ENCODE measurements around the gene TNFRSF12A. TPM values are rescaled to one million over a fixed set of nuclear protein-coding genes. Genes with fewer than 3 reads are reported as not detected.
A peak's percentile ranks its signal among the peaks of the same experiment; 100 is the strongest.

The TNFRSF12A gene
- total and polyA plus RNA-seq, 2 donors = 16.2 to 20.1 TPM

DNA sequence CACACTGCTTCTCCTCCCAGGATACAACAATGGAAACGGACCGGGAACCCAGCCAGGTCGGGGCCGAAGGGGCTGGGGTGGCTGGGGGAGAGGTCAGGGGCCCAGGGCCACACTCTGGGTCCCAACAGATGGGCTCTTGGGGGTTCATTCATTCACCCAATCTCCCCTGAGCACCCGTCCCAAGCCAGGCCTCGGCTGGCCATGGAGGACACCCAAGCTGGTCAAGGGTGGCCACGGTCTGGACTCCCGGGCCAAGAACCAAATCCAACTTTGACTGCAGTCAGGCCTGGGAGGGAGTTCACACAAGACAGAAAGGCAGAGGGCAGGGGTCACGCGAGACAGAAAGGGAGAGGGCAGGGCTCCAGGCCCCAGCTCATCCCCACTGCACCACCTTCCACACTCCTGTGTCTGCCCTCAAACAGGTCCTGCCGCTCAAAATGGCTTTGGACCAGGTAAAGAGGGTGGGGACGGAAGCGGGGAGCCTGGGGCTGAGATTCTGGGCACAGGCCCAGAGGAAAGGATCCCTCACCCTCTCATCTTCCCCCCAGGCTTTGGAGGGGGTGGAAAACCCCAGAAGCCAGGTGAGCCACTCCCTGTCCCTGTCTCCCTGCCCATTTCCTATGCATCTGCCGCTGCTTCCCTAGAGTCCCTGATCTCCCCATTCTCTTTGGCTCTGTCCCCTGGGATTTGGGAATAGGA, 27.6 kb upstream of the TNFRSF12A start:
- Histone ChIP-seq H3K36me3 (ENCODE audit: insufficient read depth) (no peaks in the 10 kb centered on the region), H3K4me1 (ENCODE audit: insufficient read depth) (no peaks in the 10 kb centered on the region), H3K27ac (ENCODE audit: low read depth) (no peak overlapping the region), H3K4me3 (ENCODE audit: low read depth, low read length) (no peak overlapping the region)
- DNase-seq (ENCODE audit: extremely low spot score) = no peak
- 84% methylated on average over 14 of the region's 14 CpGs for WGBS

DNA sequence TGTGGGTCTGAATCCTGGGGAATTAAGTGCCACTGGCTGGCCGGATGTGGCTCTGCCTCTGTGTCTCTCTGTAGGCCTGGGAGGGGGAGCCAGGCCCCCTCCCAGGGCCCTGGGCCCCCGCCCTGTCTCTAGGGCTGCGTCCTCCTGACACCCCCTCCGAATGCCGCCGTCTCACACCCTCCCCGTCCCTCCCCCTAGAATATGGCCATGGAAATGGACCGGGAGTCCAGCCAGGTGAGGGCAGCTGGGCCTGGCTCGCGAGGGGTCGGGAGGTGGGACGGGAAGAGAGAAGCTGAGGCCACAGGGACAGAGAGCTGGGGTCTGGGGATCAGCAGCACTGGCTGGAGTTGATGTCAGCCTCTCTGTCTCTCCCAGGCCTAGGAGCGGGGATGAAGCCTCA, 23.9 kb upstream of the TNFRSF12A start:
- WGBS = 69% methylated on average over 13 of the region's 13 CpGs
- H3K4me1 ChIP-seq (ENCODE audit: insufficient read depth) = no peaks in the 10 kb centered on the region
- H3K27ac ChIP-seq (ENCODE audit: low read depth) = no peak overlapping the region
- H3K36me3 ChIP-seq (ENCODE audit: insufficient read depth) = no peaks in the 10 kb centered on the region
- no peak for DNase-seq (ENCODE audit: extremely low spot score)
- H3K4me3 ChIP-seq (ENCODE audit: low read depth, low read length) = no peak overlapping the region

DNA sequence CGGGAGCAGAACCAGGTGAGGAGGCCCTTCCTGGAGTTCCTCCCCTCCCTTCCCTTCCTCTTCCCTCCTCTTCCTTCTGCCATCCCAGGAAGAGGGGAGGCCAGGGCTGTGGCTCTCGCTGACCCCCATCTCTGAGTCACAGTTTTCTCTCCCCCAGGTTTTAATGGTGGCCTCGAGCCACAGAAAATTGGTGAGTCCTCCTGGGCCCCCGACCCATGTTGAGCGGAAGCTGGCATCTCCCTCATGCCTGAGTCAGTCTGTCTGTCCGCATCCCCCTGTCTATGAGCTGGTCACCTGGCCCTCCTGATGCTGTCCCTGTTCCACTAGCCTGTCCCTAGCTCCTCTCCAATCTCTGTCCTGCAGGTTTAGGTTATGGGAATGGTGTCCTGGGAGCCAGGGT, 20.2 kb upstream of the TNFRSF12A start:
- no peaks in the 10 kb centered on the region for H3K4me1 ChIP-seq (ENCODE audit: insufficient read depth)
- H3K4me3 ChIP-seq (ENCODE audit: low read depth, low read length) = no peak overlapping the region
- no peaks in the 10 kb centered on the region for H3K36me3 ChIP-seq (ENCODE audit: insufficient read depth)
- WGBS = 79% methylated on average over 6 of the region's 6 CpGs
- no peak for DNase-seq (ENCODE audit: extremely low spot score)
- H3K27ac ChIP-seq (ENCODE audit: low read depth) = no peak overlapping the region

DNA sequence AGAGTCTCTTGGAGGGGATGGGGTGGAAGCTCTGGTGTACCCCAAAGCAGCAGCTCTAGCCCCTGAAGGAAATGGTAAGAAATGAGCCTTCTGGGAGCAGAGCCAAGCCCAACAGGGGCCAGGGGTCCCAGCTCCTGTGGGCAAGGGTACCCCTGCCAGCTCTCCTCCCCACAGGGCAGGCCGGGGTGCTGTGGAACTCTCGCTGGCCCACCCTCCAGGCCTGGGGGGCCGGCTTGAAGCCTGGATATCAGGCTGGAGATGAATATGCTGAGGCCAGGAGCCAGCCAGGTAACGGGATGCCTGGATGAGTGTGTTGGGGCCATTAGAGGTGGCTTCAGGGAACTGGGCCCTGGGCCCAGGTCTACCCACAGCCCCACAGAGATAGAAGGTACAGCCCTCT, 19.6 kb upstream of the TNFRSF12A start:
- no peak for DNase-seq (ENCODE audit: extremely low spot score)
- no peak overlapping the region for H3K27ac ChIP-seq (ENCODE audit: low read depth)
- no peaks in the 10 kb centered on the region for H3K36me3 ChIP-seq (ENCODE audit: insufficient read depth)
- 80% methylated on average over 4 of the region's 4 CpGs for WGBS
- H3K4me1 ChIP-seq (ENCODE audit: insufficient read depth) = no peaks in the 10 kb centered on the region
- no peak overlapping the region for H3K4me3 ChIP-seq (ENCODE audit: low read depth, low read length)

DNA sequence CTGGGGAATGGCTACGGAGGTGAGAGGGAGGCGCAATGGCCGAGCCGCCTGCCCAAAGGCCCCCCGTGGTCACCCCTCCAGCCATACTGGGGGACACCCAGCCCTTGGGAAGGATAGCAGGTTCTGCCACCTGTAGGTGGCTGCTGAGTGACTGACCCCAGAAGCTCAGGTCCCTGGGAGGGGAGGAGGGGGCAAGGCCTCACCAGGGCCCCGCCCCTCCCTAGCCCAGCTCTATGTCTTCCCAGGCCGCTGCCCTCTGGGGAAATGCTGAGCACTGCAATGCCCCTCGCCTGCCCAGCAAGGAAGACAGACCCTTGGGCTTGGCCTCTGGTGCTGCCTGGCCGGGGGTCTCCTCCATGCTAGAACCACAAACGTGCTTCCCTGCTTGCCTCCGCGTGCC, 18.9 kb upstream of the TNFRSF12A start:
- 67% methylated on average over 12 of the region's 12 CpGs for WGBS
- H3K36me3 ChIP-seq (ENCODE audit: insufficient read depth) = no peaks in the 10 kb centered on the region

DNA sequence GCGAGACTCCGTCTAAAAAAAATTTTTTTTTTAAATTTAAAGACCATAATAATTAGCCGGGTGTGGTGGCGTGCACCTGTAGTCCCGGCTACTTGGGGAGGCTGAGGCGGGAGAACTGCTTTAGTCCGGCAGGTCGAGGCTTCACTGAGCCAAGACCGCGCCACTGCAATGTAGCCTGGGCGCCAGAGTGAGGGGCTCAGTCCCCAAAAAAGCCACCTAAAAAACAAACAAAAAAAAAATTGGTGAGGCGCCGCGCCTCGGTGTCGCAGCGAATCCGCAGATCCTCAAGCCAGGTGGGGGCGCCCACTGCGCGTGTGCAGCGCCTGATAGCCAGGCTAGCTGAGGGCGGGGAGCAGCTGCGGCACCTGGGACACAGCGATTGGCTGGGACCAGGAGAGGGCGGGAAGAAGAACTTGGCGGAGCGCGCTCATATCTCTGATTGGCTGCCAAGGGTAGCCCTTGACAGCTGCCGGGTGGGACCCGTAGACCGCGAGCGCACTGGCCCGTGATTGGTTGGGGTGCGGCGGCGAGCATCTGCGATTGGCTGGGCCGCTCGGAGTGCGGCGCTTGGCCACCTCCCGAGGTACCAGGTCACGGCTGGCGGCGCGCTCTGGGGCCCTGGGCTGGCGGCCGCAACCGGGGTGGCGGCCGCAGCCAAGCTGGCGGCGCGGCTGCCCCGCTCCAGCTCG, 16.4 kb upstream of the TNFRSF12A start:
- 7% methylated on average over 58 of the region's 58 CpGs for WGBS
- H3K27ac ChIP-seq (ENCODE audit: low read depth) = no peak overlapping the region

More for the DNA sequence above, 18.9 kb upstream of the TNFRSF12A start:
- Histone ChIP-seq H3K4me3 (ENCODE audit: low read depth, low read length) (no peak overlapping the region), H3K4me1 (ENCODE audit: insufficient read depth) (no peaks in the 10 kb centered on the region), H3K27ac (ENCODE audit: low read depth) (no peak overlapping the region)
- no peak for DNase-seq (ENCODE audit: extremely low spot score)

DNA sequence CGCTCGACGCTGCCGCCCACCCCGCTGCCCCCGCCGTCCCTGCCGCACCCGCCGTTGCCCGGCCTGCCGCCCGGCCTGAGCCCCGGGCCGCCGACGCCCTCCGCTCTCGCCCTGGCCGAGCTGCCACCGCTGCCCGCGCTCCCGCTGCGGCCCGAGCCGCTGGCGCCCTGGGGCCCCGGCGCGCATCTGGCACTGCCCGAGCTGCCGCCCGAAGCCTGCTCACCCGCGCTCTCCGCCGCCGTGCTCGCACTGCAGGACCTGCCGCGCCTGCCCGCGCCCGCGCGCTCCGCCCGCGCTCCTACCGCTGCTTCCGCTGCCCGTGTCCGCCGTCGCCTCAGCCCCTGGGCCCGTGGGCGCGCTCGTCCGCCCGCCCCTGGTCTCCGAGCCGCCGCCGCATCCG, 15.8 kb upstream of the TNFRSF12A start:
- Histone ChIP-seq H3K36me3 (ENCODE audit: insufficient read depth) (no peaks in the 10 kb centered on the region), H3K4me3 (ENCODE audit: low read depth, low read length) (peak overlapping the region; percentile 38), H3K27ac (ENCODE audit: low read depth) (no peak overlapping the region), H3K4me1 (ENCODE audit: insufficient read depth) (peaks cover 2% of the 10 kb centered on the region)
- no peak for DNase-seq (ENCODE audit: extremely low spot score)
- under 1% methylated on average over 60 of the region's 67 CpGs for WGBS

More for the DNA sequence above, 16.4 kb upstream of the TNFRSF12A start:
- Histone ChIP-seq H3K36me3 (ENCODE audit: insufficient read depth) (no peaks in the 10 kb centered on the region), H3K4me3 (ENCODE audit: low read depth, low read length) (peak overlapping the region; percentile 38), H3K4me1 (ENCODE audit: insufficient read depth) (peaks cover 1% of the 10 kb centered on the region)
- peak; percentile 94 for DNase-seq (ENCODE audit: extremely low spot score)

DNA sequence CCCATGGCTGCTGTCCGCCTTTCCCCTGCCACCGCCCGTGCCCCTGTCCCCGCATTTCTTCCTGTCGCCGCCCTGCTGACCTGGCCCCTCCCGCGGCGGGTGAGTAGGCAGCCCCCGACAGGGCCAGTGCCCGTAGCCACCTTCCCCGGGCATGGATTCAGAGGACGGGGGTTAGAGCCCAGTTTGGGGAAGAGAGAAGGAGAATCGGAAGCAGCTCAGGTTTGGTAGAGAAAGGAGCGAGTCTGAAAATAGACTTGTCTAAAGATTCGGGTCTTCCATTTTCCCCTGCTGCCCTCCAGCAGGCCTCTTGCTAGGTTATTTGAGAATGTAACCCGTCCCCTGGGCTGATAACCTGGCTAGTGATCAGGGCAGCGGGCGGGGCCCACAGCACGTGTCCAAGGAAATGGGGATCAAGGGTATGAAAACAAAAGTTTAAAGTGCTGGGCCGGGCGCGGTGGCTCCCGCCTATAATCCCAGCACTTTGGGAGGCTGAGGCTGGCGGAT, 15.3 kb upstream of the TNFRSF12A start:
- Histone ChIP-seq H3K36me3 (ENCODE audit: insufficient read depth) (no peaks in the 10 kb centered on the region), H3K4me1 (ENCODE audit: insufficient read depth) (peaks cover 2% of the 10 kb centered on the region), H3K4me3 (ENCODE audit: low read depth, low read length) (peak overlapping the region; percentile 38), H3K27ac (ENCODE audit: low read depth) (no peak overlapping the region)
- WGBS = 9% methylated on average over 25 of the region's 25 CpGs
- DNase-seq (ENCODE audit: extremely low spot score) = no peak

DNA sequence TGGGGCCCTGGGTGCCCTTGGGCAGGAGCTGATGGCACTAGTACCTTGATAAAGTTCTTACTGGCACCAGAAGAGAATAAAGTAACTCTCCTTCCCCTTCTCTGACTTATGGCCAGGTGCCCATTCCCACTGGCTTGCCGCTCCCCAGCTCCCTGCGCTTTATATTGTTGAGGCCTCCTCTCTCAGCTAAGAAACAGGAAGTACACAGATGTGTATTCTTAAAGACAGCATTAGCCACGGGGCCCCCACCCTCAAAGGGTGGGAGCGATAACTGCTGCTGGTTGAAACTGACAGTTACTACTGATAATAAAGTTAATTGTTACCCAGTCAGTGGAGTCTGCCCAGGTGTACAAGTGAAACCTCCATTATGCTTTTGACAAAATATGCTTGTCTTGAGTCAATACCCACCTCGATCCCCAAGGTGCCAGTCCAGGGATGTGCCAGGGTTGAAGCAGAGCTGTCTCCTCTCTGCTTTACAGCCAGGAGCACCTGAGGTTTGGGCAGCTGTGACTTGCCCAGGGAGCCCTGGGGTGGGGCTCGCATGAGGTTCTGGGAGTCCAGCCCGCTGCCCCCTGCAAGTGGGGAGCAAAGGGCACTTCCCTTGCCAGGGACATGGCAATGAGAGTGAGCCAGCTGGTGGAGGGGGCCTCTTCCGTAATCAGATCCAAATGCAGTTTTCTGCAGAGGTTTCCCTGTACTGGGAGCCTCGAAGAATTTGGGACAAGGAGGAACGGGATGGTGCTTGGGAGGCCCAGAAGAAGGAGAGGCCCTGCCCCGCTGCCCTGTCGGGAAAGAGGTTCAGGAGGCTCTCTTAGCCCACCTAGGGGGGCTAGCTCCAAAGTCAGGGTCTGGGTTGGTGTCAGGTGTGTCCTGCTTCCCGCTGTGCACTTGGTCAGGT, 12.9 kb upstream of the TNFRSF12A start:
- Histone ChIP-seq H3K36me3 (ENCODE audit: insufficient read depth) (no peaks in the 10 kb centered on the region), H3K4me1 (ENCODE audit: insufficient read depth) (peaks cover 2% of the 10 kb centered on the region), H3K27ac (ENCODE audit: low read depth) (no peak overlapping the region), H3K4me3 (ENCODE audit: low read depth, low read length) (no peak overlapping the region)
- no peak for DNase-seq (ENCODE audit: extremely low spot score)
- 40% methylated on average over 13 of the region's 13 CpGs for WGBS

DNA sequence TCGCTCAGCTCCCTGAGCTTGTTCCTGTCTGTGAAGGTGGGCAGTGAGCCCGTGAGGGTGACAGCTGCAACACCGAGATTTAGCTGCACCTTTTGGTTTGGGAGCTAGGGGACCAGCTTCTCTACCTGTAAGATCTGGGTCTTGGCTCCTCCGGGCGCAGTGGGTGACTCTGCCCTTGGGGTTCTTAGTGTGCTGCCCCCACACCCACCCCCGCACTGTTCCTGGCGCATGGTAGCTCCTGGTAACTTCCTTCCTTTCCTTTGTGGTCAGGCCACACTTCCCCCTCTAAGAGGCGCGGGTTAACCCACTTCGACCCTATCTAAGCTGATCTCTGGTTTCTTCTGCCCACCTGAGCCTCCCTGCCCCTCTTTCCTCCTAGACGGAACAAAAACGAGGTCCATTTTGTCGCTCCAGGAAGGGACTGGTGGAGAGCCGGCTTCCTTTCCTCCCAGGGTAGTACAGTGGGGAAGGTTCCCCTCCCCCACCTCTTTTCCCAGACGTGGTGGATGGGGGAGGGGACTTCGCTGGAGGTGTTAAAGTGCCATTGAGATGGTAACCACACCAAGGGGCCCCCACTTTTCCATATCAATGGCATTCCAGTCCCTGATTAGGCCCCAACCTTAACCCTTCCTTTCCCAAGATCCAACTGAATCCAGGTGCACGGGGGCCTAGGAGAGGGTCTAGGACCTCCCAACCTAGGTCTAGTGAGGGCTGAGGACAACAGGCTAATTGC, 12.0 kb upstream of the TNFRSF12A start:
- Histone ChIP-seq H3K27ac (ENCODE audit: low read depth) (no peak overlapping the region), H3K36me3 (ENCODE audit: insufficient read depth) (no peaks in the 10 kb centered on the region), H3K4me3 (ENCODE audit: low read depth, low read length) (no peak overlapping the region), H3K4me1 (ENCODE audit: insufficient read depth) (peaks cover 2% of the 10 kb centered on the region)
- no peak for DNase-seq (ENCODE audit: extremely low spot score)
- WGBS = 18% methylated on average over 17 of the region's 17 CpGs

DNA sequence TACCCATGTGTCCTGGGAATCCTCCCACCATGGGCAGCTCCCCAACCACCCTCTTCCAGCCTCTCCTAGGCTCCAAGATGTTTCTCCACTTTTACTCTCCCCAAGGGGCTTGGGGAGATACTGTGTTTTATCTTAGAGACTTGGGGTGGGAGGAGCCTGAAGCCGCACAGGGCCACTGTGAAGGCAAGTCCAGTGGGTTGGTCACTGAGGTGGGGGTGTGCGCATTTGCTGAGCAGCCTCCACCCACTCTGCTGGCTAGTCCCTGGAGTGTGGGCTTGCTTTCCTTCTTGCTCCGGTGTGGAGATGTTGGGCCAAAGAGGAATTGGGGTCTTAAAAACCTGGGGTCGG, 11.5 kb upstream of the TNFRSF12A start:
- peaks cover 2% of the 10 kb centered on the region for H3K4me1 ChIP-seq (ENCODE audit: insufficient read depth)
- no peak overlapping the region for H3K4me3 ChIP-seq (ENCODE audit: low read depth, low read length)
- no peak for DNase-seq (ENCODE audit: extremely low spot score)
- WGBS = 35% methylated on average over 4 of the region's 4 CpGs
- no peak overlapping the region for H3K27ac ChIP-seq (ENCODE audit: low read depth)
- no peaks in the 10 kb centered on the region for H3K36me3 ChIP-seq (ENCODE audit: insufficient read depth)

DNA sequence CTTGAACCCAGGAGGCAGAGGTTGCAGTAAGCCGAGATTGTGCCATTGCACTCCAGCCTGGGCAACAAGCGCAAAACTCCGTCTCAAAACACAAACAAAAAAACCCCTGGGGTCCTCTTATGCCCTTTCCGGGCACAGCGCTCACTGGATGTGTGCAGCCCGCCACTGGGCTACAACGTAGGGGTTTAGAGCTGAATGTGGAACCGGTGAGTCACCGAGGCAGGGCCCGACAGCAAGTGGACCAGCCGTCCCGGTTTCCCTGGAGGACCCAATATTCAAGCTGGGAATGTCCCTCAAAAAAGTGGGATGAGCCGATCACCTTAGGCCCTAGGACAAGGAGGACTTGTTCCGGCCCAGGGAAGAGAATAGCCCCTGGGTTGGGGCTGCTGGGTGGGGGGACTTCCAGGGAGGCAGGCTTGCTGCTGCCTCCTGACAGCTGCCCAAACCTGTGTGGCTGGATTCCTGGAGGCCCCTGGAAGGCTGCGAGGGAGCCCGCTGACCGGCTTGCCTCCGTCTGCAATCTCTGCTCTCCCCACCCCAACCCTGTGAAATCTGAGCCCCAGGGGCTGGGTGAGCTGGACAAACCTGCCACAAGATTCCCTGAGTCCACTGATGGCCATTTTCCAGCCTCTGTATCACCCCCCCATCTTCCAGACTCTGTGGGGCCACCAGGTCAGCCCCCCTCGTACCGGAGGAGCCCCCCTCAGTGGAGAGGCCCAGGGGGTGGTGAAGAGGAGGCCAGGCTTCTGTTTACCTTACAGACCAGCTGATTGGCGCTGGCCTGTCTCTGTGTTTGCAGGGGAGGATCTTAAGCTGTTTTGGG, 10.4 kb upstream of the TNFRSF12A start:
- WGBS = 33% methylated on average over 21 of the region's 21 CpGs
- Histone ChIP-seq H3K27ac (ENCODE audit: low read depth) (no peak overlapping the region), H3K4me1 (ENCODE audit: insufficient read depth) (peaks cover 2% of the 10 kb centered on the region), H3K36me3 (ENCODE audit: insufficient read depth) (no peaks in the 10 kb centered on the region), H3K4me3 (ENCODE audit: low read depth, low read length) (no peak overlapping the region)
- DNase-seq (ENCODE audit: extremely low spot score) = peak; percentile 82

Data from urinary bladder (tissue), 4 donors.